ENCODE measurements around the gene SLC22A15.
"Not testable (repeated sequence)": the region's sequence is repeated elsewhere in the genome, so short reads cannot be mapped to it uniquely, and the experiment has no call there.

SLC22A15 gene

GRCh38 chr1:115982400-115982799 is 6.1 kb downstream of the SLC22A15 start:
- FAIRE-seq = no peak

- FAIRE-seq = no peak
These were observed 7.3 kb downstream of the SLC22A15 start for GRCh38 chr1:115983584-115983983.

GRCh38 chr1:115987623-115988022 is 11.3 kb downstream of the SLC22A15 start:
- no peak for FAIRE-seq

- no peak for FAIRE-seq
These were observed 12.6 kb downstream of the SLC22A15 start for GRCh38 chr1:115988953-115989352.

GRCh38 chr1:115989699-115990098 is 13.4 kb downstream of the SLC22A15 start:
- FAIRE-seq = no peak

- no peak for FAIRE-seq
These were observed 15.6 kb downstream of the SLC22A15 start for GRCh38 chr1:115991909-115992308.

- not testable (repeated sequence) for FAIRE-seq
These were observed 21.6 kb downstream of the SLC22A15 start for GRCh38 chr1:115997921-115998320.

GRCh38 chr1:116001739-116002487 is 25.6 kb downstream of the SLC22A15 start:
- no peak for FAIRE-seq

- FAIRE-seq = no peak
These were observed 26.6 kb downstream of the SLC22A15 start for GRCh38 chr1:116002781-116003420.

- no peak for FAIRE-seq
These were observed 27.5 kb downstream of the SLC22A15 start for GRCh38 chr1:116003823-116004222.

GRCh38 chr1:116006486-116006964 is 30.2 kb downstream of the SLC22A15 start:
- no peak for FAIRE-seq

GRCh38 chr1:116008656-116009390 is 32.5 kb downstream of the SLC22A15 start:
- FAIRE-seq = no peak

- no peak for FAIRE-seq
These were observed 36.4 kb downstream of the SLC22A15 start for GRCh38 chr1:116012716-116013115.

- no peak for FAIRE-seq
These were observed 39.4 kb downstream of the SLC22A15 start for GRCh38 chr1:116015679-116016078.

- no peak for FAIRE-seq
These were observed 41.7 kb downstream of the SLC22A15 start for GRCh38 chr1:116018007-116018406.

- FAIRE-seq = no peak
These were observed 43.4 kb downstream of the SLC22A15 start for GRCh38 chr1:116019653-116020253.

GRCh38 chr1:116020668-116021272 is 44.5 kb downstream of the SLC22A15 start:
- FAIRE-seq = no peak

- FAIRE-seq = no peak
These were observed 48.3 kb downstream of the SLC22A15 start for GRCh38 chr1:116024626-116025025.

GRCh38 chr1:116026631-116027030 is 50.3 kb downstream of the SLC22A15 start:
- FAIRE-seq = no peak

GRCh38 chr1:116031302-116031835 is 55.1 kb downstream of the SLC22A15 start:
- no peak for FAIRE-seq

GRCh38 chr1:116033322-116033721 is 57.0 kb downstream of the SLC22A15 start:
- FAIRE-seq = no peak

GRCh38 chr1:116036255-116036654 is 59.9 kb downstream of the SLC22A15 start:
- no peak for FAIRE-seq
